Heart right ventricle (tissue), 16 donors: ENCODE results near the gene PSORS1C1. TPM values are rescaled to one million over a fixed set of nuclear protein-coding genes. Genes with fewer than 3 reads are reported as not detected.

Experiments used
- ATAC-seq, 8 donors: fragments of 200-7000 bp; cut with Tn5 transposase; one replicate each; pipeline ENCODE4 v1.9.1; 2020; ENCODE audit warnings: mild to moderate bottlenecking in 8 of 8, moderate library complexity in 8 of 8, moderate number of reproducible peaks in 1 of 8
- DNase-seq, 2 donors: peaks; one replicate each; pipeline ENCODE4 v3.0.0-alpha.2; 2020
- H3K27ac ChIP-seq, 10 donors: fragments of 200-600 bp; sonication (generic) in 2 of 10; one replicate each; pipeline versions ENCODE4 v1.5.0 to v1.8.0; 2020 to 2022; ENCODE audit warnings: mild to moderate bottlenecking in 3 of 10
- H3K27me3 ChIP-seq, 7 donors: fragments of 200-600 bp; one replicate each; pipeline ENCODE4 v1.8.0; 2021 to 2022; ENCODE audit warnings: mild to moderate bottlenecking in 2 of 7
- H3K36me3 ChIP-seq, 9 donors: fragments of 200-600 bp; sonication (generic) in 1 of 9; one replicate each; pipeline versions ENCODE4 v1.5.0 to v1.8.0; 2020 to 2022; ENCODE audit warnings: mild to moderate bottlenecking in 2 of 9
- H3K4me1 ChIP-seq, 9 donors: fragments of 200-600 bp; sonication (generic) in 1 of 9; one replicate each; pipeline versions ENCODE4 v1.5.0 to v1.8.0; 2020 to 2022; ENCODE audit warnings: mild to moderate bottlenecking in 4 of 9
- H3K4me3 ChIP-seq, 10 donors: fragments of 200-600 bp; sonication (generic) in 2 of 10; one replicate each; pipeline versions ENCODE4 v1.5.0 to v1.8.0; 2020 to 2022; ENCODE audit warnings: mild to moderate bottlenecking in 7 of 10, moderate library complexity in 2 of 10
- H3K9me3 ChIP-seq, 11 donors: fragments of 200-600 bp in 10 of 11; sonication (generic) in 2 of 11; one replicate each; pipeline versions ENCODE4 v1.5.0 to v1.8.0; 2013 to 2022; ENCODE audit warnings: mild to moderate bottlenecking in 2 of 11, control low read depth in 1 of 11, moderate library complexity in 1 of 11
- WGBS, 2 donors: extraction: QIAGEN DNeasy Blood & Tissue Kit; methylation state at CpG; one replicate each; pipeline ENCODE4 v1.1.7; 2013; ENCODE audit warnings: inconsistent platforms in 1 of 2; 5-methylcytosine and 5-hydroxymethylcytosine counted together
- intact Hi-C, 10 donors: fragments of 100-400 bp; cut with DNase I; formaldehyde crosslinking; loops; one replicate each; pipeline versions ENCODE4 v1.11.1 to v1.14.2; 2022
- polyA plus RNA-seq, 2 donors: library from polyadenylated mRNA; stranded (reverse); fragments of 200-250 nt; gene quantifications; one replicate each; pipeline ENCODE4 v1.2.3, GENCODE V29; 2013
- total RNA-seq, 10 donors: library from RNA; stranded (reverse); fragmentation: NEBNext Ultra II Directional in 3 of 10; extraction: Animal tissue kit (Norgen Biotek cat#: 25700) in 3 of 10; gene quantifications; one replicate each; pipeline versions ENCODE4 v1.2.1 to v1.2.4, GENCODE V29; 2021 to 2023
- TF ChIP-seq, protein P1 (sequence below), 9 donors: fragments of 200-600 bp; sonication (generic) in 2 of 9; IDR thresholded peaks; one replicate each; pipeline versions ENCODE4 v1.5.0 to v1.8.0; 2021 to 2022; ENCODE audit warnings: antibody characterized with exemption in 9 of 9, mild to moderate bottlenecking in 5 of 9, moderate library complexity in 1 of 9
- donor health status: Arrhythmogenic right ventricular cardiomyopathy.
- donor health status: ischemic (EF 13 %, LVEDD 7.1; RV severe dilation, severe dysfunction).
- donor health status: healthy with polysubstance abuse.
- donor health status: DM: no; HTN: yes; CAD: no.
- donor health status: DM: no; HTN: no; CAD: no.
- donor health status: ischemic (EF 25% LVEDD 6.9; RV normal size, moderate dysfunction).
- donor health status: ischemic (EF 25% LVEDD 5.7; RV mildly dilated, moderate dysfunction).
- donor health status: healthy.
- donor health status: DM: yes; HTN: yes; CAD: no.
- donor health status: Ischemic cardiomyopathy.
- donor health status: ischemic (EF 35%, LVEDD 5.7; RV mildly dilated, moderate dysfunction).
- donor health status: nonischemic (EF 11% LVEDD 7.7; RV severe dilation, severe dysfunction).
- donor health status: DM: yes; HTN: yes; CAD: no.
- donor health status: PGD.
- donor health status: ischemic (EF 29% LVEDD 5.4; RV normal size, mild dysfunction).
- donor health status: nonischemic (EF 23%, LVEDD 6.1; RV moderate dilation, normal function).

The PSORS1C1 gene
- total and polyA plus RNA-seq, 12 donors: 0.13 to 6.2 (median 3.0) TPM

DNA sequence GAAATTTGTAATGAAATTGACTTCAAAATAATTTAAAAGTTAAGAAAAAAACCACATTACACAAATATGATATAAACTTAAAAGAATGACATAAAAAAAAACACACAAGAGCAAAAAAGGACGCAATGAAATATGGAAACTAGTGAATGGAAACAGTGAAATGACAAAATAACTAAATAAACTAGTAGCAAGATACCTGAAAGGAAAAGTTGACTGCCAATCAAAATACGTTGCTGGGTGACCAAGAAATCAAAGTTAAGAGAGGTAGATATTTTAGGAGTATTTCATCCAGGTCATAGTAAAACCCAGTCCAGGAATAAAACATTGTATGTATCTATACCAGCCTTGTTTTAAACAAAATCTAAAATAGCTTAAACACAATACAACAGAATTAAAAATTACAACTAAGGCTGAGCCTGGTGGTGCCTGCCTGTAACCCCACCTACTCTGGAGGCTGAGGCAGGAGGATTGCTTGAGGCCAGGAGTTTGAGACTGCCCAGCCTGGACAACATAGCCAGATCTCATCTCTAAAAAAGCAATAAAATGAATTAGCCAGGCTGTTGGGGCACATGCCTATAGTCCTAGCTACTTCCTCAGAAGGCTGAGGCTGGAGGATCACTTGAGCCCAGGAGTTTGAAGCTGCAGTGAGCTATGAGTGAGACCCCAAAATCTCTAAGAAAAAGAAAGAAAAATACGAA lies 24.2 kb upstream of the PSORS1C1 start:
- Histone ChIP-seq H3K4me1 (peaks cover 0 to 30% (median 17%) of the 10 kb centered on the region in 9 donors), H3K36me3 (no peaks in the 10 kb centered on the region), H3K4me3 (no peak overlapping the region), H3K27me3 (no peaks in the 10 kb centered on the region), H3K27ac (no peak overlapping the region), H3K9me3 (no peaks in the 10 kb centered on the region)
- no peak for DNase-seq
- WGBS, 2 donors: 94 to 95% methylated on average over 3 of the region's 3 CpGs
- intact Hi-C loops: no loop called here
- TF ChIP-seq, protein P1, sequence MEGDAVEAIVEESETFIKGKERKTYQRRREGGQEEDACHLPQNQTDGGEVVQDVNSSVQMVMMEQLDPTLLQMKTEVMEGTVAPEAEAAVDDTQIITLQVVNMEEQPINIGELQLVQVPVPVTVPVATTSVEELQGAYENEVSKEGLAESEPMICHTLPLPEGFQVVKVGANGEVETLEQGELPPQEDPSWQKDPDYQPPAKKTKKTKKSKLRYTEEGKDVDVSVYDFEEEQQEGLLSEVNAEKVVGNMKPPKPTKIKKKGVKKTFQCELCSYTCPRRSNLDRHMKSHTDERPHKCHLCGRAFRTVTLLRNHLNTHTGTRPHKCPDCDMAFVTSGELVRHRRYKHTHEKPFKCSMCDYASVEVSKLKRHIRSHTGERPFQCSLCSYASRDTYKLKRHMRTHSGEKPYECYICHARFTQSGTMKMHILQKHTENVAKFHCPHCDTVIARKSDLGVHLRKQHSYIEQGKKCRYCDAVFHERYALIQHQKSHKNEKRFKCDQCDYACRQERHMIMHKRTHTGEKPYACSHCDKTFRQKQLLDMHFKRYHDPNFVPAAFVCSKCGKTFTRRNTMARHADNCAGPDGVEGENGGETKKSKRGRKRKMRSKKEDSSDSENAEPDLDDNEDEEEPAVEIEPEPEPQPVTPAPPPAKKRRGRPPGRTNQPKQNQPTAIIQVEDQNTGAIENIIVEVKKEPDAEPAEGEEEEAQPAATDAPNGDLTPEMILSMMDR (IDR thresholded peaks at IDR 0.05): no peak
- no peak for ATAC-seq

- DNase-seq (no peak), ATAC-seq (no peak)
- Histone ChIP-seq H3K27ac (no peak overlapping the region), H3K4me1 (peaks cover 0 to 30% (median 17%) of the 10 kb centered on the region in 9 donors), H3K4me3 (no peak overlapping the region), H3K9me3 (no peaks in the 10 kb centered on the region), H3K36me3 (no peaks in the 10 kb centered on the region), H3K27me3 (no peaks in the 10 kb centered on the region)
- TF ChIP-seq, protein P1 (IDR thresholded peaks at IDR 0.05): no peak
- intact Hi-C loops: no loop called here
- WGBS, 2 donors: 94 to 99% methylated on average over 6 of the region's 6 CpGs
Observed at GRCh38 chr6:31090973-31091364, 23.6 kb upstream of the PSORS1C1 start.

GRCh38 chr6:31091680-31092079 lies 22.9 kb upstream of the PSORS1C1 start:
- no peak for DNase-seq
- 42 to 47% methylated on average over 3 of the region's 3 CpGs for WGBS, 2 donors
- ATAC-seq: no peak
- H3K4me3 ChIP-seq: no peak overlapping the region
- no peaks in the 10 kb centered on the region for H3K9me3 ChIP-seq
- intact Hi-C loops: no loop called here
- H3K27me3 ChIP-seq: no peaks in the 10 kb centered on the region
- no peak overlapping the region for H3K27ac ChIP-seq
- peaks cover 0 to 29% (median 17%) of the 10 kb centered on the region in 9 donors for H3K4me1 ChIP-seq
- no peaks in the 10 kb centered on the region for H3K36me3 ChIP-seq
- TF ChIP-seq, protein P1 (IDR thresholded peaks at IDR 0.05): no peak

DNA sequence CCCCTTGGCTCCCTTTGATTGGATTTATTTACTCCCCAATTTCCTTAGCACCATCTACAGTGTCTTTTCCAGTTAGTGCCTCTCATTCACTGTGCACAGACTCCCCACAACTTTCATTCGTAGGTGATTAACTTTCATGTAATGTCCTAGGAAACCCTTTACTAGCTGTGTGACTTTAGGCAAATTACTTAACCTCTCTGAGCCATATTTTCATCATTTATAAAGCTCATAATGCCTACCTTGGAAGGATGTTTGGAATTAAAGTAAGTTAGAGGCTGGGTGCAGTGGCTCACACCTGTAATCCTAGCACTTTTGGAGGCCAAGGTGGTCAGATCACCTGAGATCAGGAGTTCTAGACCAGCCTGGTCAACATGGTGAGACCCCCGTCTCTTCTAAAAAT lies 22.4 kb upstream of the PSORS1C1 start:
- no peak overlapping the region for H3K4me3 ChIP-seq
- TF ChIP-seq, protein P1 (IDR thresholded peaks at IDR 0.05): no peak
- H3K36me3 ChIP-seq: no peaks in the 10 kb centered on the region
- DNase-seq: no peak
- no peaks in the 10 kb centered on the region for H3K9me3 ChIP-seq
- no peak for ATAC-seq
- peak overlapping the region in 2 of 10 donors; percentile 5 to 26 for H3K27ac ChIP-seq
- peaks cover 0 to 23% (median 17%) of the 10 kb centered on the region in 9 donors for H3K4me1 ChIP-seq
- WGBS, 2 donors: 94 to 97% methylated on average over 2 of the region's 2 CpGs
- intact Hi-C loops: no loop called here
- no peaks in the 10 kb centered on the region for H3K27me3 ChIP-seq
